Fibroblast of mammary gland (primary cell): Measurements from ENCODE around the gene APBA2.

Experiments used
- DNase-seq: peaks from one replicate; pipeline ENCODE4 v3.0.0-alpha.2; 2010; ENCODE audit warnings: low read depth
- H3K4me3 ChIP-seq: 2 replicates; pipeline ENCODE4 v1.5.1; 2011; ENCODE audit warnings: low read depth, mild to moderate bottlenecking, low read length, moderate library complexity; ENCODE audit not compliant: control insufficient read depth
- CTCF ChIP-seq: conservative IDR thresholded peaks from 2 replicates; pipeline ENCODE4 v1.5.1; 2011; ENCODE audit warnings: low read depth, low read length, inconsistent platforms; ENCODE audit not compliant: control insufficient read depth, insufficient read depth

The APBA2 gene

GRCh38 chr15:29059871-29060640 lies 174.3 kb downstream of the APBA2 start:
- TF ChIP-seq CTCF, result no peak
- DNase-seq, result no peak
- H3K4me3 ChIP-seq, result no peak overlapping the region

DNA sequence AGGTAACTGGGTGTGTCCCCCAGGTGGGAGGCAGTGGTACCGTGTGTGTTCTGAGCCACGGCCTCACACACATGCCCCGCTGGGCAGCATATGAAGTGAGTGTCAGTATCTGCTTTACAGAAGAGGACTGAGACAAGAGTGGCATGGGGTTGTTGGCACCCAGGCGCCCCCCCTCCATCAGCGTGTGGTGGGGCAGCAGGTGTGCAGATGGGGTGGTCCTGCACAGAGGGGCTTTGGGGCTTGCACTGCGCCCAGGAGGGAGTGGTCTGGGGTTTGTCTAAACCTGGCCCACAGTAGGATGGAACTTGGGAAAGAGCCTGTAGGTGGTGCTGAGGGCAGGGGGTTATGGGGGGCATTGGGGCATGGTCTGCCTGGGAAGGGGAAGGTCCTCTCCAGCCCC lies 176.0 kb downstream of the APBA2 start:
- no peak for DNase-seq
- H3K4me3 ChIP-seq, result no peak overlapping the region
- TF ChIP-seq CTCF, result no peak

- TF ChIP-seq CTCF, result no peak
- H3K4me3 ChIP-seq, result no peak overlapping the region
- no peak for DNase-seq
Measured at GRCh38 chr15:29062179-29062591, 176.4 kb downstream of the APBA2 start.

DNA sequence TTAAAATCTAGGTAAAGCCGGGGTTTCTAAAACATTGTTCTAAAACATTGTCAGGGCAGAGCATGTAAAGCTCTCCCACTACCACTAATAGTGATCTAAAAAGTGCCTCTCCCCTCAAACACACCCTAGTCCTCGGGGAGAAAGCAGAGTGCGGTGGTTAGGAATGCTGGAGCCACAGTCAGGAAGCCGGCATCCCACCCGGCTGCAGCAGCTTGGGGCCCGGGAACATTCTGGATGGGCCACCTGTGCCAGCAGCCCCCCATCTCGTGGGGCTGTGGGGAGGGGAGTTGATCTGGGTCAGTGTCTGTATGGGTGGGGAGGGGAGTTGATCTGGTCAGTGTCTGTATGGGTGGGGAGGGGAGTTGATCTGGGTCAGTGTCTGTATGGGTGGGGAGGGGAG lies 176.9 kb downstream of the APBA2 start:
- no peak for TF ChIP-seq CTCF
- H3K4me3 ChIP-seq, result no peak overlapping the region
- no peak for DNase-seq

DNA sequence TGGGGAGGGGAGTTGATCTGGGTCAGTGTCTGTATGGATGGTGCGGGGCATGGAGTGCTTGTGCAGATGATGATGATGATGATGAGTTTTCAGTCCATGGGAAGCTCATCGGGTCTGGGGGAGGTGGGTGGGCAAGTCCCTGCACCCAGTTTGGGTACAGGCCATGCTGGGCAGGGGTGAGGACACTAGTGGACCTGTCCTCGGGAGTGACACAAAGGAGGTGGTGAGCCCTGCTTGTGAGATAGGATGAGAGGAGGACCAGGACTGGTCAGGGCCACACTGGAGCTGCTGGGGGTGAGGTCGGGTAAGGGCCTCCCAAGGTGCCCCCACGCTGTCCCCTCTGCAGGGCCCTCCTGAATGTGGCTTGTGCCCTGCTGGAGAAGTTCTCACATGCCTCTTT lies 177.9 kb downstream of the APBA2 start:
- DNase-seq, result no peak
- TF ChIP-seq CTCF, result no peak
- H3K4me3 ChIP-seq, result no peak overlapping the region

DNA sequence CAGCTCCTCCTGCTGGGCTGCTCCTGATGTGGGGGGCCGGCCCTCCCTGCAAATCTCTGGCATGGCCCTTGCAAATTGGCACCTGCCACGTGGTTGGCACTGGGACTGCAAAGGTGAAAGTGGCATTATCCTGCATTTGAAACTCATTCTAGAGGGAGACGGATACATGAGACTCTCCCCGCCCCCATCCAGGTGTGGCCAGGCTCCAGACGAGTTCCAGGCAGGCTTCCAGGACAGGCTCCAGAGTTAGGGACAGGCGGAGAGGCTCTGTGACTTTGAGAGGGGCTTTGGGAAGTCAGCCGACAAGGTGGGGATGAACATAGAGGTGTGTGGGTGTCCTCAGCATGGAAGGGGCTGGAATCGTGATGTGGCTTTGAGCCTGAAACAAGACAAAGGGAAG lies 178.5 kb downstream of the APBA2 start:
- no peak for DNase-seq
- no peak for TF ChIP-seq CTCF
- no peak overlapping the region for H3K4me3 ChIP-seq
